ENCODE results near the gene CDC7.
A peak's percentile ranks its signal among the peaks of the same experiment; 100 is the strongest.
"Not testable (repeated sequence)": the region's sequence is repeated elsewhere in the genome, so short reads cannot be mapped to it uniquely, and the experiment has no call there.

CDC7 gene

DNA sequence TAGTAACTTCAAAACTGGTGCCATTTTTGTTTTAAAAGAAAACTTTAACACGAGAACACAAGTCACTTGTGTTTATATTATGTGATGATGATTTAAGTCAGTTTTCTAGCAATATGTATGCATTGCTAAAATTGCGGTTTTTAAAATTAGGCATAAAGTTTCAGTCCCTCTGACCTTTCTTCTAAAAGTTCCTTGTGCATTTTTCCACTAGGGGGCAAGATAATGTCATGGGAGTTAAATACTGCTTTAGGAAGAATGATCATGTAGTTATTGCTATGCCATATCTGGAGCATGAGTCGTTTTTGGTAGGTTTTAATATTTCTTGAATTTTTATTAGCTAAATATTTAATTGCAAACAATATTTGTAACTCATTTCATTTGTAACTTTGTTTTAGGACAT, 10.7 kb downstream of the CDC7 start:
- DNase-seq (ENCODE audit: low spot score) = no peak

DNA sequence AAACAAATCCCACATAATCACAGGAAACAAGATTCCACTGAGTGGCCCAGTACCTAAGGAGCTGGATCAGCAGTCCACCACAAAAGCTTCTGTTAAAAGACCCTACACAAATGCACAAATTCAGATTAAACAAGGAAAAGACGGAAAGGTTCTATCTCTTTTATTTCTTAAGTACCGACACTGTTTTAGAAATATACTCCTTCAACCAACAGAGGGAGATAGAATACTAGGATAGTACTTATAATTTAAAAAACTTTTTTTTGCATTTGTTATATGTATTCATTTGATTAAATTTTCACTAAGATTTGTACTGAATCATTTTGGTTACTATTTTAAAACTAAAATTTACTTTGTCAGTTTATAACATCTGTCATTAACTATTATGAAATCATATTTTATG, 12.5 kb downstream of the CDC7 start:
- no peak for DNase-seq (ENCODE audit: low spot score)

DNA sequence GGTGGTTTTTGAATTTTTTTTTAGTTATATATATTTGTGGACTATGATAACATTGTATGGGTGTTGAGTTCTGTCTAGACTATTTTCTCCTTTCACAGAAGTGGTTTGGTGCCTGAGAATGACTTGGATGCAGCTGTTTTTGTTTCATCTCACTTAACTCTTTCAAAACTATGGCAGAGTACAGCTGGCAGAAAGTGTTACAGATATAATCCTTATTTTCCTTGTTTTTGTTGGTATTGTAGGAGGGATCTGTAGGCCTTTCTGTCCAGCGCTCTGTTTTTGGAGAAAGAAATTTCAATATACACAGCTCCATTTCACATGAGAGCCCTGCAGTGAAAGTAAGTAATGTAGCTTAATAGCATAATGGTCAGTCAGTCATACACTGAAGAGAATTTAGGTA, 13.1 kb downstream of the CDC7 start:
- DNase-seq (ENCODE audit: low spot score) = no peak

DNA sequence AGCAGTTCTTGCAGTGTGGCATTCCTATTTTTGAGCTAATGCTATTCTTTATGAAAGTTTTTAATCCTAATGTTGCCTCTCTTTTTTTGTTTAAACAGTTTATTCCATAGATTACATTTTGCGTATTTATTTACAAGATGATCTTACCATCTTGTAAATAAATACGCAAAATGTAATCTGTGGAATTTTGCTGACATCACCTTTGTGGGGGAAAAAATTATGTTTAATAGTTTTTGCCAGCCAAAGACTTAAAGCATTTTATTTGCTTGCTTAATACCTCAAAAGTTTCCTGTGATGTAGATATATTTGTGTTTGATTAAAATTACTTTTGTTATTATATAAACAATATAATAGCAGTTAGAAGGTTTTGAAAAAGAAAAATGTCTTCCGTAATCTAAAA, 15.3 kb downstream of the CDC7 start:
- DNase-seq (ENCODE audit: low spot score) = no peak

DNA sequence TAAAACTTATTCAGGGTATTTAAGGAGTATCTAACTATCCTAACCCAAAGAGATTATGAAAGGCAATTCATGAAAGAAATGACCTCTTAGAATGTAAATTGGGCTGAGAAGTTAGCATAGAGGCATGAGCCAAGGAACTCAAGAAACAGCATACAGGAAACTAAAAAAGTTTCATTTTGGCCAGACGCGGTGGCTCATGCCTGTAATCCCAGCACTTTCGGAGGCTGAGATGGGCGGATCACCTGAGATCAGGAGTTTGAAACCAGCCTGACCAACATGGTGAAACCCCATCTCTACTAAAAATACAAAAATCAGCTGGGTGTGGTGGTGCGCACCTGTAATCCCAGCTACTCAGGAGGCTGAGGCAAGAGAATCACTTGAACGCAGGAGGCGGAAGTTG, 16.0 kb downstream of the CDC7 start:
- not testable (repeated sequence) for DNase-seq (ENCODE audit: low spot score)

DNA sequence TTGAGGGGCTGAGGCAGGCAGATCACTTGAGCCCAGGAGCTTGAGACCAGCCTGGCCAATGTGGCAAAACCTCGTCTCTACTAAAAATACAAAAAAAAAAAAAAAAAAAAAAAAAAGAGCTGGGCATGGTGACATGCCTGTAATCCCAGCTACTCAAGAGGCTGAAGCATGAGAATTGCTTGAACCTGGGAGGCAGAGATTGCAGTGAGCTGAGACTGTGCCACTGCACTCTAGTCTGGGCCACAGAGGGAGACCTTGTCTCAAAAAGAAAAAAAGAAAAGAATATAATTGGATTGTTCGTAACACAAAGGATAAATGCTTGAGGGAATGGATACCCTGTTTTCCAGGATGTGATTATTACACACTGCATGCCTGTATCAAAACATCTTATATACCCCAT, 18.5 kb downstream of the CDC7 start:
- not testable (repeated sequence) for DNase-seq (ENCODE audit: low spot score)

DNA sequence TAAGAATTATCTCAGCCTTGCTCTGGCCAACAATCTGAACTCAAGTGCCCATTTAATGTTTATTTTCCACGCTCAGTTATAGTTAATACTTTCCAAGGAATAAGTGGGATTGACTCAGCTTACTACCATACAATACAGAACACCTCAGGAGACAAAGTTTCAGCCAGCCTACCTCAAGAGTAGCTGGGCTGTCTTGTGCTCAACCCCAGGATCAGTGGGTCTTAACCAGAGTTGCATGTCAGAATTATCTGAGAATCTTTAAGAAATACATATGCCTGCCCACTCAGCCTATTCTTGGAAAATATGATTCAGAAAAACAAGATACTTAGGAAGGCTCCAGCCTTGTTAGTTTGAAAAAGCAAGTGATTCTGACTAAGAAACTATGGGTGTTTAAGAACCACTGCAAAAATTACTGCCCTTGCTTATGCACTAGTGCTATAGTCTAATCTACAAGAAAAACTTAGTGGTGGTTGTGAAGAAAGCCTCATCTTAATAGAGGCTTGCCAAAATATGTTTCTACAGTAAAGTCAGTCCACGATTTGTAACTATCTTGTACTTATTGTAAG, 20.4 kb downstream of the CDC7 start:
- no peak for DNase-seq (ENCODE audit: low spot score)

DNA sequence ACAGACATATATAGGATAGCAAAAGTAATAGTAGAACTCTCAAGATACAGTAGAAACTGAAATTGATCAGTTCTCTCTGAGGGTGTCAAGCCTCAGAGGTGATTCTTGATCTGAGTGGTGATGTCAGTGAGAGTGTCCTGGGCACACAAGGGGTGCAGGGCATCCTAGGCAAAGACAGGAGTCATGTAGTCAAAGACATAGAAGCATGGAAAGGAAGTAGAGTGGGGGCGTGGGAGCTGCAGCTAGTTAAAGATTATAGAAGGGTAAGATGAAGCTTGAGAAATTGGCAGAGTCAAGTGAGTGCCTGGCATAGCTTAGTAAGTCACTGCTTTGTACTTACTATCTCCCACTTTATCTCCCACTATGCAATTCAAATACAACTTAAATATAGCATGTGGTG, 22.8 kb downstream of the CDC7 start:
- no peak for DNase-seq (ENCODE audit: low spot score)

DNA sequence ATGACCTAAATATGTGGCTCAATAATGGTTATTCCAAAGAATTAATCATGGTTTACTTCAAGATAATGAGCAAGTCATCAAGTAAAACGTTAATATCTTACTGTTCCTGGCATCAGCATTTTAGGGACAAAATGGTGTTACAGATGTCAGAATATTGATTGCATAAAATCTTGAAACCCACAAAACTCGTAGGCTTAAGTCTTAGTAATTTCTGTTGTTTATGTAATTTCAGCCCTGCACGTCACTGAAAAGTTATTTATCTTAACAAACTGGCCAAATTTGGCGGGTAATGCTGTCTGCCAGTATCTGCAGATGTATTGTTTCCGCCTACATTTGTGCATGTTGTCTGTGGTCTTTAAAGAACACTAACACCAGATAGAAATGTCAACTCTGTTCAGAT, 25.8 kb downstream of the CDC7 start:
- no peak for DNase-seq (ENCODE audit: low spot score)

DNA sequence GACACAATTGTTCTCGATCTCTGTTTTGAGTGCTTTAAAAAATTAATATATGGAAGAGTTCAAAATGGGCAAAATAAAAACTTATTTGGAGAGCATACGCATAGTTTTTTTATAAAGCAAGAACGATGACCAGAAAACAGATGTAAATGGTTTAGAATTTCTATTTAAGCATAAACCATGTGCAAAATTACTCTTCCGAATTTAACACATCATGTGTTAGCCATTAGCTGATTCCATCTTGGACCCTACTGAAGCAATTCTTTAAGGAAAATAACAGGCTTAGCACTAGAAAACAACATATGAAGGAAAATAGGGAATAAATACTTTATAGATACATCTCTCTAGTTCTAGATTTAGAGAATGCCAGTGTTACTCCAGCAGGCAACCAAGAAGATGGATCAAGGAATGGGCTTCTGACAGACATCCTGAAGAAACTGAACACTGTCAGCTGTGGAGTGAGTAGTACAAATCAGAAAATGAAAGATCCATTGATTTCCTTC, 26.7 kb downstream of the CDC7 start:
- no peak for DNase-seq (ENCODE audit: low spot score)

DNA sequence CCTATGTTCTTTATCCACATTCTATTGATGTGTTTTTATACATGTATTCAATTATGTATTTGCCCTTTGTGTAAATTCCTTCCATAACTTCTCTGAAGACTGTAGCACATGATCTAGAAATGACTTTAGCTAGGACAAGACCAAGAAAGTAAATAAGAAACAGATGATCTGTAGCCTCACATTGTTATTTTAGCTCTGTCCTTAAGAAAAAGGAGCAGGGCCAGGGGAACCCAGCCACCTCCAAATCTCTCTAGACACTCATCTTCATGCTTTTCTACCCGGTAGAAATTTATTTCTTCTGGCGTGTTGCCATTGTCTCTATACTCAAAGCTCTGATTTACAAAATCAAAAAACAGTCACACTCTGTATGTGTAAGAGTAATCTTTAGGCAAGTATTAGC, 27.1 kb downstream of the CDC7 start:
- DNase-seq (ENCODE audit: low spot score) = no peak

DNA sequence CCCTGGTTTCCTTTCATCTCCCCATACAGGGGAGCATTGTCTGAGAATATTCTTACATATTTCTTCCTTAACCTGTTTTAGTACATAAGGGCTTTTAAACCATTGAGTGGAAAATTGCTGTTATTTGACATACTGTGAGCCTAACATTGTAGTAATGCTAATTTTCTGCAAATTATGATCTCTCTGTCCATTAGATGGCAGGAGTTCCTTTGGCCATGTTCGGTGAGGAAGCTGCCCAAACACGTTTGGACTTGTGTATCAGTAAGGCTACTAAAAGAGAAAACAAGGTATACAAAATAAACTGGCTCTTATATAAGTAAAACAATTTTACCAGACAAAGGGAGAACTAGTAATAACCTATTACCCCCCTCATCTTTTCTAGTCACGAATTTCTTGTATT, 29.2 kb downstream of the CDC7 start:
- DNase-seq (ENCODE audit: low spot score) = no peak

DNA sequence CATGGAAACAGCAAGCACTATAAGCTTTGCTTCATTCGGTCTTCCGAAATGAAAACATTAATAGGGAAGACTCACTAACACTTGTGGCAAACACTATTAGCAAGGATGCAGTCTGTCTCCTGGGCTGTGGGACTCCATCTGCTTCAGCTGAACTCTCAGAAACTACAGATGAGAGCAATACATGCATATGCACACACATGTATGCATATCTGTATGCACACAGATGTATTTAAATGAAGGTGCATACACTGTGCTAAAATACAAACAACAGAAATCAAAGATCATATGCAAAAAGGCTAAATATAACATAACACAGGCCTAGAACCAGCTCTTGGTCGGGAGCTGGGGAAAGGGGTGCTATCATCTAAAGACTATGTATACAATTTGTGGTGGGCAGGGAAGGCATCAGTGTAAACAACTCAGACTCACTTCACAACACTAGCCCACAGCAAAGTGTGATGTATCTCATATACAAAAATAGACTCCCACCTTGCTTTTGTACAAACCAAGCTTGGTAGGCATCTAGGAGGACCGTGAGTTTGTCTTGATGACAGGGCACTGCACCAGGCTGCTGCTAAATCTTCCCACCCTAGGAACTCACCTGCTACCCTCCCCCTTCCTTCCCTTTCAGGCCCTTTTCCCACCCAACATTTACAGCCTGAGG, 32.8 kb downstream of the CDC7 start:
- no peak for DNase-seq (ENCODE audit: low spot score)

DNA sequence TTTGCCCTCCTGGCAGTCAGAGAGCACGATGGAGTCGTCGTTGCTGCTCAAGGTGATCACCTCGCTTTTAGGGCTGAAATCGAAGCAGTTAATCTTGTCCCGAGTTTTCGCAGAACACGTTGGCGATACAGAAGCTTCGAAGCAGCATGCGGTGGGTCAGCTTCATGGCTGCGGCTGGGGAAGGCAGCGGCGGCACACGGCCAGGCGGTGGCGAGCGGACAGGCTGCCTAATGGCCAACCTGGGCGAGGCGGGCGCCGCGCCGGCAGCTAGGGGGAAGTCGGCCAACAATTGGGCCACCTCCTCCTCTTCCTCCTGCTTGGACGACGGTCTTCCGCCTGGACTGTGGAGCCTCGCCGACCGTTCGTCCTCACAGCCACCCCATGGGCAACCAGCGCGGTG, 34.8 kb downstream of the CDC7 start:
- no peak for DNase-seq (ENCODE audit: low spot score)

DNA sequence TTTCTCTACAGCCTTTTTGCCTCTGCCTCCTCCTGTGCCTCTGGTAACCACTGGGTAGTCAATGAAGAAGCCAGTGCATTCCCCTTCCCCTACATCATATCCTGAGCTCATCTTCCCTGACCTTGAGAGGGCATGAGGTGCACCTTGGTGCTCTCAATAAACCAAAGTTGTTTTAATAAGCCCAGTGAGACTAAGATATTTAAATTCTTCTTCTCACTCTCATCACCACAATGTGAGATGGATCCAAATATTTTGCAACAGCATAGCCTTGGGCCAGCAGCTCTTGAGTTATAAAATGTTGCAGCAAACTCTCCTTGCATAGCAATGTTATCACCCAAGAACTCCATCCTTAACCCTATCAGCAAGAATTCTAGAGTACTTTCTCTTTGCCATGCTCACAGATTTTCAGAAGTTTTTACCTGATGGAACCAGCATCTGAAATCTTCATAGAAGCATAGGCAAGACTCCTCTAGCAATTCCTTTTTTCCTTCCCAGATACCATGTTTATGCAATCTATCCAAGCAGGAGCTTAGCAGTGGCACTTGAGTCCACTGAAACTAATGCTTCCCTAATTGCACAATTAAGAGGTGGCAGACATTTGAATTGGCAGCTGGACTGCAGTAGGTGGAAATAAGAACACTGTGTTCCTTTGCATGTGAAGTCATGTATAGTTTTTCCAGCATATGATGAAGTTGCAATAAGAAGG, 36.8 kb downstream of the CDC7 start:
- no peak for DNase-seq (ENCODE audit: low spot score)

DNA sequence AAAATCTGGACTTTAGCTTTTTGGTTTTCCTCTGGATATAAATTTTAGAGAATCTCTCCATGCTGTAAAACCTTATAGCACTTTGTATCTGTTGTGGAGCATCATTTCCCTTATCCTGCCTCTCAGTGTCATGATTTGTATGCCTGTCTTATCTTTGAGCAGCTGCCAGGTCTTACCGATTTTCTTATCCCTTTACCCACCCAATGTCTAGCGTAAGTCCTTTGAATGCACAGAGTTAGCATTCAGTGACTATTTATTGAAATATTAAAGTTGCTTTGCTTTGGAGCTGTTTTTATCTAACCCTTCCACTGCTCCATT, 37.3 kb downstream of the CDC7 start:
- no peak for DNase-seq (ENCODE audit: low spot score)

DNA sequence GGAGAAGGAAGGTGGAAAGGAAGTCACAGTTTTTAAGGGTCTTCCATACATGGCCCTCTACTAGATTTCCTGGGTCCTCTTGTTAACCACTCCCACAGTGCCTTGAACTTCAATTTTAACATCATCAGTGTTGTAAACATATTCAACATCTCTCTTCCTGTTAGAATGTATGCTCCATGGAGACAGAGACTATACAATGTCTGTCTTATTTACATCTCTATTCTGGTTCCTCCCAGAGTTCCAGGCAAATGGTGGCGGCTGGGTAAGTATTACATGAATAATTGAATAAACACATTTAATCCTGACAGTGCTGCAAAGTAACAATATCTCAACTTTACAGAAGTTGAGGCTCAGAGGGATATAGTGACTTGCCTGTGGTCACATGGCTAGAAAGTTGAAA, 40.3 kb downstream of the CDC7 start:
- no peak for DNase-seq (ENCODE audit: low spot score)

DNA sequence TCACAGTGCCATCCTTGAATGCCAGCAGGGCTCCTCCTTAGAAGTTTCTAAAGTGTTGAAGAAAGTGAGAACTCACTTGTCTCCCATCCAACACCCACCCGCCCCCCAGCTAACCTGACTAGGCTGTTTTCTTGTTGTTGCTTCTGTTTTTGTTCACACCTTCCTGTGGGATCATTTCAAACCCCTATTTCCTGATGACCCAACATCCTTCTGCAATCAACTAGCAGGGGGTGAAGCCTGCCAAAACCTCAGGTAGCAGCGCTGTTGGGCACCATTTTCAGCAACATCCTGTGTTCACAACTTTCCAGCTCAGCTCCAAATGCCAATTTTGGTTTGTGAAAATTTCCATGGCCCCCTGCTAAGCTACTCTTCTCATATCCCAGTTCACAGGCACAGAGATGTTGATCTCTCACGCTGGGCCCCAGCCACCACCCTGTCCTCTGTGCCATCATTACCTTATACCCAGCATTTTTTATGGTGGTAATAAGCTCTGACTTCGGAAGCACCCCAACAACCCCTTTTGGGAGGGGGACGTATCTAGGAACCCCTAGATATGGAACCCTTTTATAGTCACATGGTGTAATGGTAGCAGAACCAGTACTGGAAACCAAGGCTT, 41.4 kb downstream of the CDC7 start:
- DNase-seq (ENCODE audit: low spot score) = no peak

DNA sequence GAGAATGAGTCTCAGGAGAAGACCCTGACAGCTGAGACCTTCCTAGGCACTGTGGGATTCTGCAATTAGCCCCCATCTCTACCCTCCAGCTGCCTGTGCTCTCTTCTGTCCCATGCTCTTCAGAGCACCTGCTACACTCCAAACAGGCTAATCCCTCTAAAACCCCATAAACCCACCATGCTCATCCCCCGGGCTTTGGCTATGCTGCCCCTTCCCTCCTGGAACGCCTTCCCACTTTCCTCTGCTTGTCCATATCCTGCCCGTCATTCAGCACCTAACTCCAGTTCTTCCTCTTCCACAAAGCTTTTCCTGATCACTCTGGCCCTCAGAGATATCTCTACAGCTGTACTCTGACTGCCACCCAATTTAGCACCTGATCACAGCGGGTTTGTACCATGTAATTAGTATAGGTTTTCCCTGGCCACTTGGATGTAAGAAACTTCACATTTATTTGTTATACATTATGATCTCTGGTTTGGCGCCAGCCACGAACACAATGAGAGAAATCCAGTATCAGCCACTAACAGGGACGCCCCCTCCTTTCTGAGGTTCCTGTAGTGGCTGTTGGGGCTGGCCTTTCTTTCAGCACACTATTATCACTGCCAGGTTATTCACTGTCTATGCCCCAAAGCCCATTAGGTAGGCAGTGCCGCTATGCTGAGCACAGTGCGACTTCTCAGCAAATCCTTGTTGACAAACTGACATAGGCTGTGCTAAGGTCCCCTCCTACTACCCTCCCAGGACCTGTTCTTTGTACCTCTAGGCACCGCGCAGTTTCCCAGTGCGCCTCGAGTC, 45.1 kb downstream of the CDC7 start:
- DNase-seq (ENCODE audit: low spot score) = no peak

DNA sequence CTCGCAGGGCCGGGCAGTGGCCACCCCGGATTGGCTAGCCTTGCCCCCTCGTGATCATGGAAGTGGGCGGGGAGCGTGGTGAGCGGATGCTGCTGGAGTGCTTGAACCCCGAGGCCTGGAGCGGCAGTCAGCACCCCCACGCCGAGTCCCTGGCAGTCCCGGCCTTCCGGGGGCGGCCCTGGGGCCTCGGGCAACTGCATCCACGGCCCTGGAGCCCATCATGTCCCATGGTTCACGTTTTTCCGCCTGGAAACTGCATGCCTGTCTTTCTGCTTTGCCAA, 45.6 kb downstream of the CDC7 start:
- DNase-seq (ENCODE audit: low spot score) = peak; percentile 51

DNA sequence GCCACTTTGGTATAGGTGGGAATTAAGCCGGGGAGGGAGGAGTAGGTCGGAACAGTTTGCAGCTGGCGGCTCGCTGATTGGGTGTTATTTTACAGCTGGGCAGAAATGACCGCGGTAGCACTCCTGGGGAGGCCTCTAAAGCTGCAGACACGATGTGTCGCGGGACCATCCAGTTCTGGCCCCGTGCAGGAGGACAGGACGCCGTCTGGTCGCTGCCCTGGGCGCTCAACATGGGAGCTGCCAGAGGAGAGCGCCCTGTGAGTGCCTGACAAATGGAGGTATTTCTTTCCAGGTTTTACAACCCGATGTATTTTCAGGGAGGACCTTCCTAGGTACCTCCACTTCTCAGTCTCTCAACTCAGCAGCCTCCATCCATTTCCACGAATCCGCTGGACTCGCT, 46.2 kb downstream of the CDC7 start:
- DNase-seq (ENCODE audit: low spot score) = no peak

DNA sequence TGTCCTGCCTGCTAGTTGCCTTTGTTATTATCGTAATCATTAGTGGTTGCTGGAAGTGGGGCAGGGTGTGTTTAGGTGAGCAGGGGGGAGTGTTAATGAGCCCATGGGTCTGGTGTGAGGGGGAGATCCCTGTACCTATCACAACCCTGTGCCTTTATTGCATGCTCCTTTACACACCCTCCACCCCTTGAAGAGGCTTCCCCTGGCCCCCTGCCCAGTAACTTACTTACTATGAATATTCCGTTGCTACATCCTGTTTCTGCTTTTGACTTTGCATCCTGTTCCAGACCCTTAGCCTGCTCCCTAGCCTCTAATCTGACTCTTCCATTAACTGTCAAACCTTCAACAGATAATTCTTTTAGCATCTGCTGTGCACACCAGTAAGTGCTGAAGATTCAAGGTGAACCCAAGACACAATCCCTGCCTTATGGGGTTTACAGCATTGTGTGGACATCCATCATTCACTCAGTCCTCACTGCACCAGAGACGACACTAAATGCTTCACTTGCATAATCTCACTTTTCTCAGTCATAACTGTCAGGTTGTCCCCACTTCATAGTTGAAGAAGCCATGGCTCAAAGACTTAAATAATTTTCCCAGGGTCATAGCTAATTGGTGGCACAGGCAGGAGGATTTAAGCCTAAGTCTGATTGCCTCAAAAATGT, 47.9 kb downstream of the CDC7 start:
- DNase-seq (ENCODE audit: low spot score) = no peak
